OCI-LY7 (cell line): ENCODE measurements around the gene TMED7.

Experiments
- EZH2phosphoT487 ChIP-seq: fragments of 200-600 bp; sonication (generic); IDR thresholded peaks from 2 replicates; pipeline ENCODE4 v1.6.1; 2018; ENCODE audit warnings: low read depth, borderline replicate concordance, mild to moderate bottlenecking, mixed run types, antibody characterized with exemption, low read length, moderate library complexity, mixed read lengths
- TF ChIP-seq, protein P1 (sequence below): fragments of 200-600 bp; sonication (generic); conservative IDR thresholded peaks from 2 replicates; pipeline ENCODE4 v1.5.1; 2014; ENCODE audit warnings: mild to moderate bottlenecking, antibody characterized with exemption, low read length, moderate library complexity, mixed read lengths

DNA sequence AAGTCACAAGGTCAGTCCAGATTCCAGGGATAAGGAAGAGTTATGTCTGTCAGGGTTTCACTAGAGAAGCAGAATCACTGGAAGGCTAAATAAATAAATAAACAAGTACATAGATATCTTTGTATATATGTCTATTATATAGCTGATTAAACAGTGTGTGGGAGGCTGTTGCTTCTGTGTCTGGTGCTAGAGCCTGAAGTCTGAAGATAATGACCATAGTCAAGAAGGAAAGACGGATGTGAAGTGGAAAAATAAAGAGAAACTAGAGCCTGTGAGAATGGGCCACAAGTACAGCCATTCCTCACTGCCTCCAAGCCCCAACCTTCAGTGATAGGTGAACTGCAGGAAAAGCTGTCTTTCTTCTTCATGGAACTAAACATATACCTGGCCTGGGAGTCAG is 4.1 kb upstream of the TMED7 start:
- TF ChIP-seq, protein P1, sequence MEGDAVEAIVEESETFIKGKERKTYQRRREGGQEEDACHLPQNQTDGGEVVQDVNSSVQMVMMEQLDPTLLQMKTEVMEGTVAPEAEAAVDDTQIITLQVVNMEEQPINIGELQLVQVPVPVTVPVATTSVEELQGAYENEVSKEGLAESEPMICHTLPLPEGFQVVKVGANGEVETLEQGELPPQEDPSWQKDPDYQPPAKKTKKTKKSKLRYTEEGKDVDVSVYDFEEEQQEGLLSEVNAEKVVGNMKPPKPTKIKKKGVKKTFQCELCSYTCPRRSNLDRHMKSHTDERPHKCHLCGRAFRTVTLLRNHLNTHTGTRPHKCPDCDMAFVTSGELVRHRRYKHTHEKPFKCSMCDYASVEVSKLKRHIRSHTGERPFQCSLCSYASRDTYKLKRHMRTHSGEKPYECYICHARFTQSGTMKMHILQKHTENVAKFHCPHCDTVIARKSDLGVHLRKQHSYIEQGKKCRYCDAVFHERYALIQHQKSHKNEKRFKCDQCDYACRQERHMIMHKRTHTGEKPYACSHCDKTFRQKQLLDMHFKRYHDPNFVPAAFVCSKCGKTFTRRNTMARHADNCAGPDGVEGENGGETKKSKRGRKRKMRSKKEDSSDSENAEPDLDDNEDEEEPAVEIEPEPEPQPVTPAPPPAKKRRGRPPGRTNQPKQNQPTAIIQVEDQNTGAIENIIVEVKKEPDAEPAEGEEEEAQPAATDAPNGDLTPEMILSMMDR: no peak
- no peak for TF ChIP-seq EZH2phosphoT487
